Stimulated activated CD8-positive, alpha-beta memory T cell treated with anti-CD3 and anti-CD28 coated beads, Interleukin-7, amount 100 ng/mL, for 48 hours (primary cell): ENCODE results near the gene FAM219A.

ENCODE experiments used
- DNase-seq, 2 donors: peaks; one replicate each; pipeline ENCODE4 v3.0.0-alpha.2; 2020; ENCODE audit warnings: low read depth in 1 of 2; ENCODE audit errors: extremely low read depth in 1 of 2

Gene FAM219A

DNA sequence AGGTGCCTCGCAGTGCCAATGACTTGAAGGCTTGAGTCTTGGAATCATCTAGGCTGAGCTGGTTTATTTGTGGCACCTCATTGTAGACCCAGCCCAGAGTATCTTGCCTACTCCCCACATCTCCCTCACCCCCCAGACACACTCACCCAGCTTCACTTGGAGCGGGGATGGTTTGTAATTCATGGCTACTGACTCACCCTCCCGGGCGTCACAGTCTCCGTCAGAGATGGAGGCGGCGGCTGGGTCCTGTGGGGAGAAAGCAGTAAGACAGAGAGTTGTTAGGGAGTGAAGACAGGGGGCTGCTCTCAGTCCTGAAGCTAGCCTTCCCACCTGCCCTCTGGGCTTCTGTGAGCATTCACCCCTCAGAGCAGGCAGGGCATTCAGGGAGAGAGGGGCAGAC is 52.7 kb downstream of the FAM219A start:
- DNase-seq: no peak

DNA sequence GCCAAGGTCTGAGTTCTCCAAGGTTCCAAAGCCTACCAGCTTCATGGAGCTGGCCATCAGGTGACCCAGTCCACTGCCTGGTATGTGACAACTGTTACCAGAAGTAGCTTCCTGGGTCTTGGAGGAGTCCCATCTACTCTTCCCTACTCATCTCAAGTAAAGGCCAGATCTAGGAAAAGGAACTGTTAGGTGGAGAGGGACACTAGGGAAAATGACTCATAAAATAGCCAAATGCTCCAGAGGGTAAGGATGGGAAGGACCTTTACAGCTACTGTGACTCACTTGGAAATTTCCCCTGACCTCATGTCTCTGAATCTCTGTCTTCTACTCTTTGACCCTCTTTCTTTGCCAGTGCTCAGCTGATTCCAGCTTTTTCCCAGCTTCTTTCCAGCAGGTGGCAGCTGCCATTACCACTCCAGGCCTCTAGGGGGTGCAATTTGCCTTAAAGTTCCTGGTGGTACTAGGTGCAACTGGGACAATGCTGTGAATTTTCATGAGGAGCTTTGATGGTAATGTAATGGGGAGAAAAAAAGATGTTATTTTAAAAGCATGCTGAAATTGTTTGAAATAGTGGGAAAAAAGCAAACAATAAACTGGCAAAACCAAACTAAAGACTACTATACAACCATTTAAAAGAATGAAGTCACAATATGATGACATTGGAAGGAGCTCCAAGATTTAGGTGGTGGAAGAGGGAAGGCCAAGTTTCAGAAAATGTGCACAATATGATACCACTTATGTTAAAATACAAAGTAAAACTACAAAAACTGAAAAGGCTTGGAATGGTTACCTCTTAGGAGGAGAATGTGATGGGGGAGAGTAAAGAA is 54.6 kb downstream of the FAM219A start:
- peak in 1 of 2 donors; percentile 38 for DNase-seq

DNA sequence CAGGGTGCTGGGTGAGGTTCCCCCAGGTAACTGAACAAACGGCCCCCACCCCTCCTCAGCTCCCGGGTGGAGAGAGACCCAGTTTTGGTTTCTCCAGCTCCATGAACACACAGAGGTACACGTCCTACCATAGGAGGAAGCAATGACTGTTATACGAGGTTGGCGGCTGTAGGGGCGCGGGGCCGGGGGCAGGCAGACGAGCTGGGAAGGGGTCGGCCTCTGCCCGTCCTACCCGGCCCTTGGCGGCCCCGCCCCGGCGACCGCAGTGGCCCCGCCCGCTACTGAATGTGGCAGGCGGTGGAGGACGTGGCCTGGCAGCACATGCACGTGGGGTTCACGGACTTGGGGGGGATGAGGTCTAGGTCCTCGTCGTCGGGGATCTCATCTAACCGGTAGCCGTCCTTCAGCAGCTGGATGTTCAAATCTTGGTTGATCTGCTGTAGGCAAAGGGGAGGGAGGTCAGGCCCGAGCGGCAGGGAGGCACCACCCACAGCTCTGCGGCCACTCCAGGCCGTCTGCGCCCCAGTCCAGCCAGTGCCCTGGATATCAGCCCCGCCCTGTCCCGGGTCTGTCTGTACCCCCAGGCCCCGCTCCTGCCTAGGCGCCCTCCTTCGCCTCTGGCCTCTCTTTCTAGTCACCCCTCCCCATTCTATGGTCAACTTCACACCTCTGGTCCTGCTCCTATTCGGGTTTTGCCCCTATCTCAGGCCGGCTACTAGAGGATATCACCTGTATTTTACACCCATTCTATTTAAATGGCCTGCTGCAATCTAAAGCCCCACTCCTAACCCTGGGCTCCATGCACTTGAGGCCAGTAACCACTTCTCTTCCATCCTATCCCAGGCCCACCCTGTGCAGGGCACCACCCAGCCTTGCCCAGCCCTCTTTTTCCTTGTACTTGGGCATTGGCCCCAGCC is 57.4 kb downstream of the FAM219A start:
- DNase-seq: no peak

DNA sequence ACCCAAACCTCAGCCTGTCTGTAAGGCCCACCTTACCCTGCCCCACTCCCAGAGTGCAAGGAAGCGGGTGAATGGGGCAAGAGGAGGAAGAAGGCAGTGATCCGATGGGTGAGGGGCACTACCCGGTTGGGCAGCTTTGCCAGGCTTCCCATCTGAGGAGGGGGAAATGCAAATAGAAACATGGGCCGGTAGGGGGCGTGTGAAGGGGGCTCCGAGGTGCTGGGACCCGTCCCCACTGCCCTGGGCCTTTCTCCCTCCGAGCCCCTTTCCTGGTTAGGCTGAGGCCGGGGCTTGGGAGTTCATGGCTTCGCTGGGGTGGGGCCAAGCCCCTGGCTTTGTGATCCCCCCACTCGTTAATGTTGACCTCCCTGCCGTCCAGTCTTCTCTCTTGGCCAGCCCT is 58.1 kb downstream of the FAM219A start:
- no peak for DNase-seq

DNA sequence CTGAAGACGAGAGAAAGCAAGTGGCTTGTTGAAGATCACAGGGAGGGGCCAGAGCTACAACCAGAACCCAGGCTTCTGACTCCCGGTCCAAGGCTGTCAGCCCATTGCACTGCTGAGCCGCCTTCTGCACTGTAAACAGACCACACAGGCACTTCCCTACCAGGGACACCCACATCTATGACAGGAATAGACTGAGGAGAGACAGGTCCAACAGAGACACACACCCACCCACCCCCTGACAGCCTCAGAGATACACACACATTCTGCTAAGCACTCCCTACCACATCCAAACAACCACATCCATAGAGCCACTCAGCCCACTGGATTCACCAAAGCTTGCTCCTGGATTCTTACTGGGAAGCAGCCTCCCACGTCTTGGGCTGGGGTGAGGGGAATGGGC is 58.6 kb downstream of the FAM219A start:
- DNase-seq: no peak

DNA sequence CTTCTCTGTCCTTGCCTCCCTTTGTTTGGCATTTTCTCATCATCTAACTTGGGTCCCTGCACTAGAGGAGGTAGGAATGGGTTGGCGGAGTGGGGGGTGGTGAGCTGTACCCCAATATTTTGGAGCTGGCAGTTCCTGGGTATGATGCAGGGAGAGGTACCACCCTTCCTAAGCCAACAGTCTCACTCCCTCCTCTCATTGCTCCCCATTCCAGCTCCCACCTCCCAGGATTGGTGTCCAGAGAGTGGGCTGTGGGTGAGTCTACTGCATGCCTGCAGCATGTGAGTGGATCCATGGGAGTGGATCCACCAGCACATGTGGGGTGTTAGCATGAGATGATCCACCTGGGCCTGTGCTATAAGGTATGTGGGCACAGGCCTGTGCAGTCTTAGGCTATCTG is 59.5 kb downstream of the FAM219A start:
- DNase-seq: no peak

DNA sequence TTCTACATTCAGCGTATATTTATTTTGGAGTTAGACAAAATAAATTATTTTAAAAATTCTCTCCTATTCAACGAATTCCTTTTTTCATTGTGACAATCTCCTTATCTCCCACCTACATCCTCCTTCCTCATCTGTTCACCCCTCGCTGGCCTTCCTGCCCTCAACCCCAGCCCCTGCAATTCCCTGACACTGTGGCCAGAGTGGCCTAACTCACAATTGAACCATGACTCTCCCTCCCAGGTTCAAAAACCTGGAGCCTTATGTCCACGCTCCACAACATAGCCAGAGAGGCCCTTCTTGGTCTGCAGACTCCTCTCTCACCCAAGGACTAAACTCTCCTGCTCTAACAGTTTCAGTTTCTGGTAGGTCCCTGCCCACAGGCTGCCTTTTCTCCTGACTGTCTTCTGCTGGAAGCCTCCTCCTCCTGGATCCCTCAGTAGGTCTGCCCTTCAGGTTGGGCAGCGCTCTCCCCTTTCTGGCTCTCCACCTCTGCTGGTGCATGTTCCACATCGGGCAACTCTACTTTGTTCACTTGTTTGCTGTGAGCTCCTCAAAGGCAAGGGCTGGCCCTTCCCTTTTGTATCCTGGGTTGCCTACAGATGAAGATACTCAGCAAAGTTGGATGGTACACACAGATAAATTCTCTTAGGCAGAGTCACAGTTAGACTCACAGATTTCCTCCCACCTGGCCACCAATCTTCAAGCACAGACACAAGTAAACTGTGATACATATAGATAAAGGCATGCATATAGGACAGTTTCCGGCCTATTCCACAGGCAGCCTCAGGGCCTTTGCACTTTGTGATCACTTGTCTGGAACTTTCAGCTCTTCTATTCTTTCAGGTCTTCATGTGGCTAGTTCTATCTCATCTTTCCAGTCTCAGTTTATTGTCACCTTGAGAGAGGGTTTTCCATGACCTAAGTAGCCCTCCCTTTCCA is 61.8 kb downstream of the FAM219A start:
- no peak for DNase-seq

DNA sequence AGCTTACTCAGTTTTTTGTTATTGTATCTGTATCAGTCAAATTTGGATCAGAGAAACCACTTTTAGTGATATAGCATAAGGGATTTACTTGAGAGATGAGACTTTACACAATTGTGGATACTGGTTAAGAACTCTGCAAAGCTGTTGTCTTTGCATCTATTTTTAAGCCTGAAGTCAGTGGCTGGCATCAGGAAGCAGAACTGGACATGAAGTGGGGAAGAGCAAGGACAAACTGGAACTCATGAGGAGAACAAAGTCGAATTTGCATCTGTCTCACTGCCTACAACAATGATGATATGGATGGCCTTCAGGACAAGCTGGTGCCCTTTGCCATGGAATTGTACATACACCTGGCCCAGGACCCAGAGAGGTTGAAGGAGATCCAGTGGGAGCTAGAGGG is 65.9 kb downstream of the FAM219A start:
- no peak for DNase-seq

DNA sequence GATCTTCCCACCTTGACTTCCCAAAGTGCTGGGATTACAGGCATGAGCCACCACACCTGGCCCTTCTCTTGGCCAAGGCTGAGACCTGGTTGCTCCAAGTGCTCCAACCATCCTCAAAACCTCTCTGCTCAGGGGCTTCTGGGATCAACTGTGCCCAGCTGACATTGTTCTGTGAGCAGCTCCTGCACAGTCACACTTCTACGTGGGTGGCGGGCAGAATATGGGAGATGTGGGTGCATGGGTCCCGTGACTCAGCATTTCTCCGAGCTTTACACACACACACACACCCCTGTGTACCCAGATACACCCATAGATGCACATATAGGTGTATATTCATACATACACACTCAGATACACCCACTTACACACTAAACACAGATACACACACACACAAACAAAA is 71.1 kb downstream of the FAM219A start:
- no peak for DNase-seq

DNA sequence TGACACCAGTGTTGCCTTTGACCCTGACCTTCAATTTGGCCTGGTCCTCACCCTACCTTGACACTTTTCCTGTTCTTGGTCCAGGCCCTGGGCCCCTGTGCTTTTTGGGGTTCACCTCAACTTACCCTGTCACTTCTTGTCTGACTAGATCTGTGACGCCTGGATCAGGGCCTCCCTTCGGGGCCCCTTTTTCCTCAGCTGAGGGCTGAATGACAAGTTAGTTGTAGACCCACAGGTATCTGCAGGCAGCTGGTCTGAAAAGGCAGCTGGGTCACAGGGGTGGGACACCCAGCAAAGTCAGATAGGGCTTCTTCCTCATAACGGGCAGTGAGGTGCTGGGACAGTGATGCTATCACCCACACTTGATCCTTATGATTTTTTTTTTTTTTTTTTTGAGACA is 71.7 kb downstream of the FAM219A start:
- no peak for DNase-seq

DNA sequence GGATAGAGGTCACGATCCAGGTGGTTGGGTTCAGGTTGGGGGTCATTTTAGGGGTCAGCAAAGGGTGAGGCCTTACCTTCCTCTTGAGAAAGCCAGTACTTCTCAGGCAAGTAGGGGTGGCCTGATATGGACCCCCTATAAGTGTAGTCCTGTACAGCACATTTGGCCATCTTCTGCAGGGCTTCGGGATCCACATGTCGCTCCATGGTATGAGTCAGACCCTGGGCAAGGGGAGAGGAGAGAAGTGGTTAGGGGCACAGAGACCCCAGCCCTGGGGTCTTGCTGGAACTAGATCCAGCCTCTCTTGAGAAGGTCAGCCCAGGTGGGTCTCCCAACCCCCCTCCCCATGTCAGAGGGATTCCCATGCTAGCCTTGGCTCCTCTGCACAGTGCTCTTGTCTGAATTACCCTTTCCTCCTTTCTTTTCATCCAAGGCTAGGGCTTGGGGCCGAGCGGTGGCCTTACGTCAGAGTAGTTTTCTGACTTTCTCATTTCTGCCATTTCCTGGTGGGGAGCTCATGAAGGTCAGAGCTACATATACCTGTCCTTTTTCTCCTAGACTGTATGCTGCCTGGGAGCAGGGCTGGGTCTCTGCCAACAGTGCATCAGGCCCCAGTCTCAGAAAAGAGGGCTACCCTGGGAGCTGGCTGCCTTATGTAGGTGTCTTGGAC is 72.7 kb downstream of the FAM219A start:
- DNase-seq: no peak

DNA sequence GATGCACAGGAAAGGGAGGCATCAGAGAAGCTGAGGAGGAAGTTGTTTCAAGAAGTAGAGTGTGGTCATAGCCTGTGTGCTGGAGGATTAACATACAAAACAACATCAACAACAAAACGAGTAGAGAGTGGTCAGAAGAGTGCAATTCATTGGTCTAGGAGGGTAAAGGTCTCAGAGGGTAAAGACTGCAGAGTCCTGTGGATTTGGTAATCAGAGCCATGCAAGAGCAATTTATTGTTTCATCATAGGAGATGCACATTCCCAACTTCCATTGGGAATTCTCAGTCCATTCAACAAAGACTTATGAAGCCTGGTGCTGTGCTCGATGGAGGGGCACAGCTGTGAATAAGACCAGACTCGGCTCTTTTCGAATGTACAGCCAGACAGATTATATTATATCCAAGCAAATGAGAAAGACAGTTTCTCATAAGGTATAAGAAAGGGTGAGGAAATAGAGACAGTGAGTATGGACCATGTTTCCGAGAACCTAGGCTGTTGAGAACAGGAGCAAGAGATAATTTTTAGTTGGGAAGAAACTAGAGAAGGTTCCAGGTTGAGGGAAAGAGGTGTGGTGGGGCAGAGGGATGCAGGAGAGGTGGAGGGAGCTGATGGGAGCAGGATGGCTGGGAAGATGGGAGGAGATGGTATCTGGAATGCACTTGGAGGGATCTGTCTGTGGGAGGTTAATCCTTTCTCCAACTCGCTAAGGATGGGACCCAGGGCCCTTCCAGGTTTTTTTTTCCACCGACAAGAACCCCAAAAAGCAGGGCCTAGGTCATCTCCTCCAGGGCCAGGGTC is 73.8 kb downstream of the FAM219A start:
- no peak for DNase-seq

DNA sequence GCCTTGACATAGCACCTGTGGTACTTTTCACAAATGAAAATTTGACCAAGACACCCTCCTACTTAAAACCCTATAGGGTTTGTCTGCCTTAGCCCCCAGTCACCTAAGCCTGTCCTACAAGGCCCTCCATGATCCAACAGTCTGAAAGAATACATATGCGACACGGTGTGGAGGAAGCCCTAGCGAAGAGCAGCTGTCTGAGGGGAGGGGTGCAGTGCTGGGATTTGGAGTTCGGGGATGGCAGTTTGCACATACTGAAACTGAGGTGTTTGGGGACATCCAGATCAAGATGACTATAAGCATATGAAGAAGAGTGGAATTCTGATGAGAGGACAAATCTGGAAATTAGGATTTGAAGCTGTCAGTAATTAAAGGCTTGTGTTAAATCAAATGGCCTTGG is 74.5 kb downstream of the FAM219A start:
- DNase-seq: no peak

DNA sequence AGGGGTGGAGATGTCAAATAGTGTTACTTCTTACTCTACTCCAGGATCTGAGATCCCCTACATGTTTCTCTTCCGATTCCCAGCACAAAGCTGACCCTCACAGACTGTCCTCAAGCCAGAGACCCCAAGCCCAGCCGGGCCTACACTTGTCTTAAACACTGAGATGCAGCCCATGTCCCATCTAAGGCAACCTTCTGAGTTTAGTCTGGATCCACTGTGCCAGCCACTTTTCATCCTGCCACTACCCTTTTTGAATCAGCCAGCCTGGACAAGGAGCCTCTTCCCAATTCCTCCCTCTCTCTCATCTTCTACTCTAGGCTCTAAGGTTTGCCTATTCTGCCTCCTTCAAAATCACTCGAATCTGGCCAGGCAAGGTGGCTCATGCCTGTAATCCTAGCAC is 75.5 kb downstream of the FAM219A start:
- DNase-seq: no peak

DNA sequence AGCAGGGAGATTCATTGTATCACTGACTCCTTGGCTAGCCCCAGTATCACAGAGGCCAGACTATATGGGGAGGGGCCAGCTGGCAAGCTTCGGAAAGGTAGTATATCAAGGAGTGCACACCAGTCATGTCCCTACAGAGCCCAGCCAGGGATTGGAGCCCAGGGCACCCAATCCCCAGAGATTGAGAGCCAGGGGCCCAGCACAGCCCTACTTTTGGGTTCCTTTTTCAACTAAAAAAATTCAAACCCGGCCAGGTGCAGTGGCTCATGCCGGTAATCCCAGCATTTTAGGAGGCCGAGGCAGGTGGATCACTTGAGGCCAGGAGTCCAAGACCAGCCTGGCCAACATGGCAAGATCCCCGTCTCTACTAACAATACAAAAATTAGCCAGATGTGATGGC is 76.3 kb downstream of the FAM219A start:
- DNase-seq: no peak

DNA sequence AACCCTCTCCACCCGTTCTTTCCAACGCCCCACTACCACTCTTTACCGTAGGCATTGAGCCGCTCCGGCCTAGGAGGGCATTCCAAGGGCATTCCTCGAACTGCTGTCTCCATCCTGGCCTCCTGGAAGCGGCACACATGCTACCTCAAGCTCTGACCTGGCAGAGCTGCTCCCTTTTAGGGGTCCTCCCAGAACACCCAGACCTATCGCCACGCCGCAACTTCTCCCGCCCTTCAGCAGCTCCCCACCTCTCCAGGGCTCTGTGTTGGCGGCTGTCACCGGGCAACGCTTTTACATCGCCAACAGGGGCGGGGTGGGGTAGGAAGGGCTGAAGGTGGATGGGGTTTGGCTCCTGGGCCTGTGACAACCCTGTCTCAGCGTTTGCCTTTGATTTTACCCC is 77.0 kb downstream of the FAM219A start:
- no peak for DNase-seq

DNA sequence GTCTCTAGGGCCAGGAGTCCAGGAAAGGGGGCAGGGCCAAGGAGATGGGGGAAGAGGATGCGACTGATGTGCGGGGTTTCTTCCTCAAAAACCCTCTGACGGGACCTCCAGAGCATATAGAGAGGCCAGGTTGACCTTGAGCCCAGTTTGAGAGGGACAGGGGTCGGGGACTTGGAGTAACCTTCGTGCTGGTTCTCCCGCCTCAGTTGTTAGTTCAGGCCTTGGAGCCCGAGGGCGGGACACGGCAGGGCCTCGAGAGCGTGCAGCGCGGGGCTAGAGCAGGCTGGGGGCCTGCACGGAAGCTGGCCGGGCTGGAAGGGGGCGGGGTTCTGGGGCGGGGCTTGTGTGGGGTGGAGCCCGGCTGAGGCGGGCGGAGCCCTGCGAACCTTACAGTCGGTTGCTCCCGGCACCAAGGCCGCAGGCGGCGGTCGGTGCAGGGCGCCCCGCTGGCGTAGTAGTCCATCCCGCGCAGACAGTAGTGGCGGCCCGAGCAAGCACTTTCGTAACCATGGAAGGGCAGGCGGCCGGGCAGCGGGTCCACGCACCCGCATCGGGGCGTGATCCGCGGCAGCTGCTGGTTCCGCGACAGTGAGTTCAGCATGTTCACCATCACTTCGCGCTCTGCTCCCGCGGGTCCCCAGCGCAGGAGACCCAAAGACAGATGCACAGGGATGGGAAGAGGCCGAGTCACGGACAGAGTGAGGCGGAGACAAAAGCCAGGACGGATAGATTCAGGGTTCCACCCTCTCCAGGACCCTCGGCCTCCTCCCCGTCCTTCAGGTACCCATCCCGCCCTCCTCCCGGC is 77.7 kb downstream of the FAM219A start:
- peak; percentile 58 for DNase-seq

DNA sequence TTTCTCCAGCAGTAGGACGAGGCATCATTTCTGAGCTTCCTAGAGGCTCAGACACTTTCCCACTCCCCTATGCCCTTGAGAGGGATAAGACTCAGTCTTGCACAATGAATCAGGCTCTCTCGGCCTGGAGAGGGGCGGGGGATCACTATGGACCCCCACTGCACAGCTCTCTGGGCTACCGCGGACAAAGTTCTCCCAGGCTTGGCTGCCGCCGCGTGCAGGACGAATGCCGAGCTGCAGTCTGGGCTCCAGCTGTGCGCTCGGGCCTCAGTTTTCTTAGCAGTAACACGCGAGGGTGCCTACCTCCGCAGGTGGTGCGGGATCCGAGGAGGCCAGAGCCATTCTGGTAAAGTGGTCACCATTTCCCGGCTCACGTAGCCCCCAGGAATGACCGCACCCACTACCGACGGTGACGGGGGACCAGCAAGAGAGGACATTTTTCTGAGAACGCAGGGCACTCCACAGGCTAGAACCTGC is 78.3 kb downstream of the FAM219A start:
- no peak for DNase-seq
